ENCODE results near the gene BCL6. TPM values are rescaled to one million over a fixed set of nuclear protein-coding genes. Genes with fewer than 3 reads are reported as not detected.

BCL6 gene
- total RNA-seq, 1 donor from 2014 or later, result 14.1 TPM

DNA sequence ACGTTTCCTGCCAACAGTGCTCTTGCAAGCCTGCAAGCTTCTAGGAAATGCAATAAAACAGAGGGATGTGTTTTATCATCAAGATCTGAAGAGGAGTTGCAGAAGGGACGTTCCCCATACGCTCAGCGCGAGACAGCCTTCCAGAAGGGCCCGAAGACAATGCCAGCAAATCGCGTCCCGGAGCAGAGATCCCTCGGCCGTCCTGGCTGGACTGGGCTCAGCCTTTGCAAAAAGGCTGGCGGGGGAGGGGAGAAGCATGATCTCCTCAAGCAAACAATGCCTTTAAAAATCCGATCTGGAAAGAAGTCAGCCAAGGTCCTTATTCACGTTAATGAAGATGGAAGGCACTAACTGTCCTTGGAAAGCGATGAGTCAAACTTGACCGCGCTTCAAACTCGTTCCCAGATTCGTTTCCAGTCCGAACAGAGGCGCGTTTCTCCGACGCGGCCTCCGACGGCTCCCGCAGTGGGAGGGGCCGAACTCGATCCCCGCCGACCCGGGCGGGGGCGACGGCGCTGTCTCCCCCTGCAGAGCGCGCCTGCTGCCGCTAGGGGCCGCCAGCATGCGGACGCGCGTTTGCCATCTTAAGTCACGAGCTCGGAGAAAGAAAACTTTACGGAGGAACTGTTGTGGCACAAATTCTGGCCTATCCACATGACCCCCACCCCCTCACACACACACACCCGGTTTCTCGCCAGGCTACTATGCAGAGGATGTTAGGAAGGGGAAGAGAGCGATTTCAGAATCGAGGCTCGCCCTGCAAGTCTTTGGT, 5.5 kb downstream of the BCL6 start:
- DNase-seq (ENCODE audit: extremely low read depth, low read depth, low spot score), result no peak

DNA sequence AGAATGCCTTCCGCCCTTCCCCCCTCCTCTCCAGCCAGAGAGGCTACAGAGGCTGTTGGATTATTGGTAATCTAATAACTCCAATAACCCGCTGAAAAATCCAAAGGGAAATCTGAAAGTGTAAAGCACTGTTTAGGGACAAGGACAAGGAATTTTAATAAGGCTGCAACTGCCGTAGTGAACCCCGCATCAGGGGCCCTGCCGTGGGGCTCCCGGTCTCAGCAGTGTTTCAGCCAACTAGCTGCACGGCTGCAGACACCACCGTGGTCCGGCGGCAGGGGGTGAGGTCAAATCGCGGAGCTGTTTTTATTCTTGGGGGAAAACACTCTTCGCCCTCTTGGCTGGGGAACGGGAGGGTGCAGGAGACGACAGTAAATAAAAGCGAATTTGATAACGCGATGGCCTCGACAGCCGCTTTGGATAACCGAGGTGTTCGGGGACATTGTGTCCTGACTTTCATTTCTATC, 6.1 kb downstream of the BCL6 start:
- no peak for DNase-seq (ENCODE audit: extremely low read depth, low read depth, low spot score)

DNA sequence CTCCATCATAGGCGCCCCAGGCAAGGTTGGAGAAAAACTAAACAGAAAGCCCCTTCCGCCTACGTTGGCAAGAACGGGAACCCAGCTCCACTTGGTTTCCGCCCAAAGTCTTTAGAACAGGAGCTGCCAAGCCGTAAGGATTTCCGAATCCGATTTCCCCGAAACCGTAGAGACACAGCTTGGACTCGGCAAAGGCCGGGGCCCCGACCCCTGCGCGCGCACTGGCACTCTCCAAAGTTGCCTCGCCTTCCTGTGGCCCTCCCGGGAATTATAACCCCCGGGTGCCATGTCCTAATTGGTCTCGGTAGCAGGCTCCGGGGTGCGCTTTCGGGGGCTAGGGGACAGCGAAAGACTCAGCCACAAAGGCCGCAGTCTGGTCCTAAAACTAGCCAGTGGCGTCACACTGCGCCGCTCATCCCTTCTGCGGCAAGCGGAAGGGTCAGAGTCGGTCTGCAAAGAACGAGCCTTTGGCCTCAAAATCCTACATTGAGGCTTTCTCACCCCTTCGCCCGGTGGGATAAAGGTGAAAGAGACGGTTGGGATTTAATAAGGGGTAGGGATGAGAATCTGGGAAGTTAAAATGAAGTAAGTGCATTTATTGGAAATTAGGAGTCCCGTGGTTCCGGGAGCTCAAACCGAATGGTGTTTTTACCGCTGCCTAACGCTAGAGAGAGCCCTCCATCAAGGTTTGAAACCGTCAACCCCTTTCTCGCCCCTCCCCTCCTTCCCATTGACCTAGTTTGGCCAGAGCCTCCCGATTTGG, 6.8 kb downstream of the BCL6 start:
- DNase-seq (ENCODE audit: extremely low read depth, low read depth, low spot score), result no peak

DNA sequence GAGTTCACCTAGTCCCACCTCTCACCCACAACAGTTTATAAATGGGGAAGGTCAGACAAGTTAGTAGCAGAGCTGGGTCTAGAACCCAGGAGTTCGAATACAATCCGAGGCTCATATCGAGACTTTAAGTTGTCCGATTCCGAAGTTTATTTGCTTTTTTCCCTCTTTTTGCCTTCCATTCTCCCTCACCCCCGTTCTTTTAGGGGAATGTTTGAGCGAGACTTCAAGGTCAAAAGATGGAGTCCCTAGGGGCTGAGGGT, 7.3 kb downstream of the BCL6 start:
- DNase-seq (ENCODE audit: extremely low read depth, low read depth, low spot score), result no peak

DNA sequence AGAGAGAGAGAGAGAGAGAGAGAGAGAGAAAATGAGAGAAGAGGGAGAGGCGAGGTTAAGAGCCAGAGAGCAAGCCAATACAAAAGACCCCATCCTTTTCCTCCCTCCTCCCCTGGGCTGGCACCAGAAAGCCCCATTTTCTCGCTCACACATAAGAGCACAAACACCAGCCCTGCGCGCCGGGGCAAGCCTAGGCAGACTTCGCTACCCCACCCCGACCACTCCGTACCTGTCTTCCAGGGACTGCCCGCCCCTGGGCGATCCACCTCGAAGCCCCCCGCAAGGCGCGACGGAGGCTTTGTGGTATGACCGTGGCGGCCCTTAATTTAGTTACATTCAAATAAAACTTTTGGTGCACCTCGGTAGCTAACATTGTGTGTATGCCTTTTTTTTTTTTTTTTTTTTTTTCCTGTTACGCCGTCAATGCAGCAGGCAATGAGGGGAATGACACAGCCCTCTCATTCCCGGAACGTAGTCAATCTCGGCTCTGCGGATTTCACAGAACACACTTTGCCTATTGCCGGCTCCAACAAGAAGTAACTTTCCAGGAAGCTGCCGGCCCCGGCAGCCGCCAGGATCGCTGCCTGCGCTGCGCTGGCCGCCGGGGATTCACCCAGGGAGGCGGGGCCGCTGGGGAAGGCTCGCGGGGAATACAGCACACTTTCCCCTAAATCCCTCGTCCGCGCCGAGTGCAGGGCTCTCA, 7.7 kb downstream of the BCL6 start:
- no peak for DNase-seq (ENCODE audit: extremely low read depth, low read depth, low spot score)

DNA sequence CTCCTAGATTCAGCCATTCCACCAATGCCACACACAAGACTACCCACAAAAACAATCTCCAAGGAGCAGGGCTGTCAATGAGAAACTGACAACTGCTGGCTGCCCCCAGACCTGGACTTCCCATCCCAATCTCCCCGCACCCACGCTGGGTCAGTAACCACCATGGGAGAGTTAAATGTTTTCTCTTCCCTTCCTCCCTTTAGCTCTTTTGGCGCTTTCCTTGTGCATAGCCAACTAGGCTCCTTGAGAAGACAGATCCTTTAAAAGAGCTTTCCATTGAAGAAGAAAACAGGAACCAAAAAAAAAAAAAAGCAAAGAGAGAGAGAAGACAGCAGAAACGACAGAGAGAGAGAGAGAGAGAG, 8.3 kb downstream of the BCL6 start:
- DNase-seq (ENCODE audit: extremely low read depth, low read depth, low spot score), result no peak

DNA sequence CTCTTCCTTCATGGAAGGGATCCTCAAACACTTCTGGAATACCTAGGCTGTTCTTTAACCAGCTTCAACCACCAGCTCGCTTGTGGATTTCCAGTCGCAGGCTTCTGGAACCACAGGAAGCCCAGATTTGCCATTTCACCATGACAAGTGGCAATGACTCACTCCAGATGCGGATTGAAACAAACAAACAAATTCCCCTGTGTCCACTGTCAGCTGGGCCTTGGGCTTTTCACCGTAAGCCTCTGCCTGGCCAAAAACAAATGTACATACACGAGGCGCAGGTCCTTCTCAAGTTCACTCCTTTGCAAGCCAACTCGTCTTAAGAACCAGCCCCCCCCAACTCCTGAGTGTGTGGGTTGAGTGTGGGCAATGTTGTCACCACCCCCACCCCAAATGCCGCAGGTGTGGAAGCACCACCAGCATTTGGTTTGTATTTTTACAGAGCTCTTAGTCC, 8.8 kb downstream of the BCL6 start:
- no peak for DNase-seq (ENCODE audit: extremely low read depth, low read depth, low spot score)

DNA sequence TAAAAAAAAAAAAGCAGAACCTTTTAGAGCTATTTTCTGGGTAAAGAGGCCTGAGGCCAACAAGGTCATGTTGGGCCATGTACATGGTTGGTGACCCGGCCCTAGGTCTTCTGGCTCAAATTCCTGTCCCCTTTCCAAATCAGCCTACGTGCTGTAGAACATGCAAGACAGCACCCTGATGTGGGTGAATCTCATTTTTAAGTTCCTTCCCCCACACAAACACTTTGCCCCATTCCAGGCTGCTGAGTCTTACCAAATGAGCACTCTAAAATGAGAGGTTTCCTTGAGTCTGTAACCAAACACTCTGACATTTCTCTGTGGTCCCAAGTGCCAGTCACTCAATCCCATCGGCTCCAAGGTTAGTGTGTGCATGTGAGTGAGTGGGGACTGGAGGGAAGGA, 9.4 kb downstream of the BCL6 start:
- DNase-seq (ENCODE audit: extremely low read depth, low read depth, low spot score), result no peak

DNA sequence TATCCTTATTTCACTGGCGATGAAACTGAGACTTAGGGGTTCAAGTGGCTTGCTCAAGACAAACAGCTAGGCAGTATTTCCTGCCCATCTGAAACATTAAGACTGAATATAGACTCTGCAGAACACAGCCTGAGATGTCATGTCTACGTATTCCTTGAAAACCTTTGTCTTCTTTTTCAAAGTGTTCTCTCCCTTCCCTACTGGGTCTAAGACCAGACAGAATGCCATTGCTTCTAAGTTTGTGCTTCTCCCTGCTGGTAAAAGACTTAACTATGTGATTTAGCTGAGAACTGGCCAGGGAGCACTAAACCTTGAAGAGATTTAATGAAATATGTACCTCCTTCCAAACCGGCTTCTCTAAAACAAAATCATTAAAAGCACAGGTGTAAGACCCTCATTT, 9.9 kb downstream of the BCL6 start:
- DNase-seq (ENCODE audit: extremely low read depth, low read depth, low spot score), result no peak

DNA sequence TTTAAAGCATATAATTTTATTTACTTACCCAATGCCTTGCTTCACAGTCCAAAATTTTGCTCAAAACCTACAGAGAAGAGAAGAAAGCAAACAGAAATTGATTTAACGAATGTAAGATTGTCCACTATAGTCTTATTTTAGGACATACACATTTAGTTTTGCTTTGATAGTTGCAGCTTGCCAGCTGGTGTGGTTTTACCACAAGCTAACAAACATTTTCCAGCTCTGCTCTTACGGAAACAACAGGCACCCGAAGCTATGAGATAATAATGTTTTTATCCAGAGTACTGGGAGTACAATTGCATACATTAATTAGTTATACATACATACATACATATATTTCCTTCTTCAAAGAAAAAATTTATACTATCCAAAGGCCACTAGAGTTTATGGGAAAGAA, 10.4 kb downstream of the BCL6 start:
- DNase-seq (ENCODE audit: extremely low read depth, low read depth, low spot score), result no peak

DNA sequence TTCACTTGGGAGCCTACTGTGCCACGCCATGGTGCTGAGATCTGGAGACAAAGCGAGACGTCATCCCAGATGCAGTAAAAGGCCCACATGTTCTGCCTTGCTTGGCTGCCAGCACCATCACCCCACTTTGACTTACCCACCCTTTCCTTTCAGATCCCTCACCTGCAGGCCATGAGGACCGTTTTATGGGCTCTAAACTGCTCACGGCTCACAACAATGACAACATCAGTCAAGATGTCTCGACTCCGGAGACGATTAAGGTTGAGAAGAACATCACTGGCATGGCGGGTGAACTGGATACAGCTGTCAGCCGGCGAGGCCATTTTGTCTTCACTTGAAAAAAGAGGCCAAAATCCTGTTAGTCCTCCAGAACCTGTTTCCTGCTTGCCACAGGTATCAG, 11.9 kb downstream of the BCL6 start:
- no peak for DNase-seq (ENCODE audit: extremely low read depth, low read depth, low spot score)

DNA sequence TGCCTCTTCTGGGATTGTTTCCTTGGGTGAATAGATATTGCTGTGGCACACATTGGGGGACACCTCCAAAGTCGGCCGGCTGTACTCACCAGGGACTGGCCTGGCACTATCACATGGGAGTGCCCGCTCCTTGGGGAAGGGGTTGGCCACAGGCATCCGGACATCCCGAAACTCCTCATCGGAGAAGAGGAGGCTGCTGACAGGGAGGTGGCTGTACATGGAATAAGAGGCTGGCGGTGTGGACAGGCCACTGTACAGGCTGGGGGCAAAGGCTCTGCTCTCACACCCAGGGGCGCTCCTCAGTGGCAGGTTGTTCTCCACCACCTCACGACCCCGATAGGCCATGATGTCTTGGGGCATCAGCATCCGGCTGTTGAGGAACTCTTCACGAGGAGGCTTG, 15.7 kb downstream of the BCL6 start:
- DNase-seq (ENCODE audit: extremely low read depth, low read depth, low spot score), result no peak

DNA sequence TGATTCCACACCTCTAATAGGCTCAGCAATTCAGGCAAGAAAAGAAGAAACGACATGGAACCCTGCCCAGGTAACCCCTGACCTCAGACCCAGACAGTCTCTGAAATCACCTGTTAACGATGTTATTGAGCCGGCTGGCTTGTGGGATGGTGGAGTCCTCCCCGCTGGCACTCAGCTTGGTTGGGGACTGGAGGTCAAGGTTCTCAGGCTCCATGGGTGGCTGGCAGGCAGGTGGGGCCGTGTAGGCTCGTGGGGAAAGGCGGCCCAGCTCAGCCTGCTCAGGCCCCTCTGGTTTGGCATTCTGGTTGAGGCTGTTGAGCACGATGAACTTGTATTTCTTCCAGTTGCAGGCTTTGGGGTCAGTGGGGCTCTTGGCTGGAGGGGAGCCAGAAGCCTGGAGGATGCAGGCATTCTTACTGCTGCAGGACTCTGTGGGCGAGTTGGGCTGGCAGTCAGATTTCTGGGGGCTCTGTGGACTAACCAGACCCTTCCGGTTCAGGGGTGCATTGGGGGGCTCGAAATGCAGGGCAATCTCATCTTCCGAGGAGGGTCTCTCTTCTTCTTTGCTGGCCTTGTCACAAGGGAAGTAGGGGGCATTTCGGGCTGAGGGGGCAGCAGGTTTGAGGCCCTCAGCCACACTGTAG, 16.2 kb downstream of the BCL6 start:
- DNase-seq (ENCODE audit: extremely low read depth, low read depth, low spot score), result no peak

DNA sequence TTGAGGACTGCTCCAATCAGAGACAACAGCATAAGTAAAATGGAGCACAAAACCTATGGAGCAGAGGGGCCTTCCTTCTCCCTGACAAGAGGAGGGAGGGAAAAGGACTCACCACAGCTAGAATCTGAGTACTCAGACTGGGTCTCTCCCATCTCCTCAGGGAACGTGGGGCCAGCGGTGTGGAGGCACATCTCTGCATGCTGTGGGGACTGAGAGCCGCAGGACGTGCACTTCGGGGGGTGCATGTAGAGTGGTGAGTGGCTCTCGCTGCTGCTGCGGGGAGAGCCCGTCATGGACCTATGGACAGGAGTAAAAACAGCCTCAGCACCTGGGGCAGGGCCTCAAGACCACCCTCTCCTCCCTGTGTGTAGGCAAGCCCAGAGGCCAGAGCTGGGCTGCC, 17.0 kb downstream of the BCL6 start:
- no peak for DNase-seq (ENCODE audit: extremely low read depth, low read depth, low spot score)

DNA sequence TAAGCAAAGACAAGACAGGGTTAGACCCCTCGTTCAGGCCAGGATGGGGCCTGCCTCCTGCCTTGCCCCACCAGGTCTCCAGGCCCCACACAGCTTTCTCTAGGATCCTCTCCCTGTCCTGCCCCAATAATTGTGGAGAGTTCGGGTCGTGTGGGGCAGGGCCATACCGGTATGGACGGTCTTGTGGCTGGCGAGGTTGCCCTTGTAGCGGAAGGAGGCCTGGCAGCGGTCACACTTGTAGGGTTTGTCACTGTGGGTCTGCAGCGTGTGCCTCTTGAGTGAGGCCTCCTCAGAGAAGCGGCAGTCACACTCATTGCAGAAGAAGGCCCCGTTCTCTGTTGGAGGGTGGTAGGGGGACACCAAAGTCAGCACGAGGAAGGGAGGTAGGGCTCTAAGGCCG, 18.7 kb downstream of the BCL6 start:
- DNase-seq (ENCODE audit: extremely low read depth, low read depth, low spot score), result no peak

DNA sequence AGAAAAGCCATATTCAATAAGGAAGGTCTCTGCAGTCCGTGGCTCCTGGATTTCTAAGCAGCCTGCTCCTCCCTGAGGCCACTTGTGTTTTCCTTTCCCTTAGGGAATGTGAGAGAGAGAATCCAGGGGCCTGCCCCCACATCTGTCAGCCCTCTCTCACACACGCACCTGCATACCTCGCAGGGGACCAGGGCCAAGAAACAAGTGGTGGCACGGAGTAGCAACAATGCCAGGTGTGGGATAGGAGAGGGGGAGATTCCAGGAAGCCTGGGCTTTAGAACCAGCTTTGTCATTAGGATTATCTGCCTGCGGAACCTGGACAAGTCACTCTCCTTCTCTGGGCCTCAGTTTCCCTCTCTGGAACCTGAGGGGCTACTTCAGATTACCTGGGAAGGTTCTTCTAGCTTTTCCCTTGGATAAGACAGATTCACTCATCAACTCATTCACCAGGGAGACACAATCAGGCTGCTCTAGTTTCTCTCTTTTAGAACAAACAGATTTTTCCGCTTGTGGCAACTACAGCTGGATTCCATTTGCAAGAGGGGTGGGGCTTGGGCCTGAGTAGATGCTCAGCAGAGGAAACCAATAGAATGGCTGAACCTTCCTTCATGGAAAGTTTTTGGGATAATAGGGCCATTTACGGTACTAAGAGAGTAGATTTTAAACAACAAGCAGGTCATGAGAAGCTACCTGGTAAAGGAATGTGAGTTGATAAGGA, 19.5 kb downstream of the BCL6 start:
- DNase-seq (ENCODE audit: extremely low read depth, low read depth, low spot score), result no peak

DNA sequence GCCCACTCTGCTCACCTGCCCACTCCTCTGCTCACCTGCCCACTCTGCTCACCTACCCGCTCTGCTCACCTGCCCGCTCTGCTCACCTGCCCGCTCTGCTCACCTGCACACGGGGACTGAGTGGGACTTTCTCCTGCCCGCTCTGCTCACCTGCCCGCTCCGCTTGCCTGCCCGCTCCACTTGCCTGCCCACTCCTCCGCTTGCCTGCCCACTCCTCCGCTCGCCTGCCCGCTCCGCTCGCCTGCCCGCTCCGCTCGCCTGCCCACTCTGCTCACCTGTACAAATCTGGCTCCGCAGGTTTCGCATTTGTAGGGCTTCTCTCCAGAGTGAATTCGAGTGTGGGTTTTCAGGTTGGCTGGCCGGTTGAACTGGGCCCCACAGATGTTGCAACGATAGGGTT, 20.0 kb downstream of the BCL6 start:
- no peak for DNase-seq (ENCODE audit: extremely low read depth, low read depth, low spot score)

DNA sequence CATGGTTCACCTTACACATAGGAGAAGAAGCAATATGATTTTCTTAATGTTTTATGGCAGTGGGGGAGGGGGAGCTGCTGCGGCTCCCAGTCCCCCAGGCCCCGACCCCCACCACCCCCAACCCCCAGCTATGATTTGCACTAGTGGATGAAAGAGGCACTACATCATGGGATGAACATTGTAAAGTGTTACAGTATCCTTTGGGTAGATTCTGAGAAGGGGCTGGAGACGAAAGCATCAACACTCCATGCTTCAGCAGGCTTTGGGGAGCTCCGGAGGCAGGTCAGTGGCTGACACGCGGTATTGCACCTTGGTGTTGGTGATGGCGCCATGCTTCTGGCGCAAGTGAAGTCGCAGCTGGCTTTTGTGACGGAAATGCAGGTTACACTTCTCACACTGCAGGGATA, 23.1 kb downstream of the BCL6 start:
- no peak for DNase-seq (ENCODE audit: extremely low read depth, low read depth, low spot score)

DNA sequence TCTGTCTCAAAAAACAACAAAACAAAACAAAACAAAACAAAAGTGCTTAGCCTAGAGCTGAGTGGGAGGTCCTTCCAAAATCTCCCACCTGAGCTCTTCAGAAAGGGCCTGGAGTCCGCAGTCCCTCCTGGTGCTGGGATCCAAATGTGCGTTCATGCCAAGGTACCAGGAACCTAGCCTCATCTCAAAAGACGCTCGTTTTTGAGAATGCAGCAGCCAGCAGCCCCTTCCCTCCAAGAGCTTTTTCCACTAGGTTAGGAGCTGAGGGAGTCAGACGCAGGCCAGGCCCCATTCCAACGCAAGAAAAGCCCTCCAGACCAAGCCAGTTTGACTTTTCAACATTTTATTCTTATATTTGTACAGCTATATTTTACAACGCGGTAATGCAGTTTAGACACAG, 24.2 kb downstream of the BCL6 start:
- no peak for DNase-seq (ENCODE audit: extremely low read depth, low read depth, low spot score)

DNA sequence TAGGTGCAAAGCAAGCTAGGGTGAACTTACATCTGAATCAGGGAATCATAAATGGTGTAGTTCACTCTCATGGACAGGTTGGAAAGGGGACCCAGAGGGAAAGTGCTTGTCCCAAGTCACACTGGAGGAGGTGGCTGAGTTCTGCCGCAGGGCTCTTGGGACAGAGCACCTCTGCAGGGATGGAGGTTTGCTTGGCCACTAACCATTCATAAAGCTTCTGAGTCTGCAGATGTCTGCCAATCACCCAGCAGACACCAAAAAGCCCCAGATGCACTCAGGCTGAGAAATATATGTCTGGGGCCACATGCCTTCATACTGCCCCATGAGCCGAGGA, 25.0 kb downstream of the BCL6 start:
- no peak for DNase-seq (ENCODE audit: extremely low read depth, low read depth, low spot score)
